Epidermal melanocyte (primary cell): ENCODE results near the gene LRRC45.

ENCODE experiments used
- DNase-seq: peaks from one replicate; pipeline ENCODE4 v3.0.0; 2011; ENCODE audit warnings: low spot score; ENCODE audit not compliant: insufficient read length

Gene LRRC45

GRCh38 chr17:81993729-81994592, 29.1 kb upstream of the LRRC45 start:
- DNase-seq = no peak

- DNase-seq = no peak
Observed at GRCh38 chr17:81994593-81995462, 28.3 kb upstream of the LRRC45 start.

- no peak for DNase-seq
Observed at GRCh38 chr17:81995463-81996231, 27.5 kb upstream of the LRRC45 start.

GRCh38 chr17:81996232-81996756, 26.8 kb upstream of the LRRC45 start:
- no peak for DNase-seq

- no peak for DNase-seq
Observed at GRCh38 chr17:81996757-81997441, 26.2 kb upstream of the LRRC45 start.

- no peak for DNase-seq
Observed at GRCh38 chr17:81998212-81998611, 24.9 kb upstream of the LRRC45 start.

GRCh38 chr17:81998691-81999438, 24.2 kb upstream of the LRRC45 start:
- DNase-seq = no peak

- no peak for DNase-seq
Observed at GRCh38 chr17:81999587-81999975, 23.5 kb upstream of the LRRC45 start.

GRCh38 chr17:81999976-82000802, 22.9 kb upstream of the LRRC45 start:
- no peak for DNase-seq

- no peak for DNase-seq
Observed at GRCh38 chr17:82000803-82001570, 22.1 kb upstream of the LRRC45 start.

GRCh38 chr17:82001571-82002056, 21.5 kb upstream of the LRRC45 start:
- no peak for DNase-seq

GRCh38 chr17:82003411-82004381, 19.4 kb upstream of the LRRC45 start:
- peak; percentile 89 for DNase-seq

GRCh38 chr17:82004517-82005455, 18.3 kb upstream of the LRRC45 start:
- DNase-seq = no peak

- no peak for DNase-seq
Observed at GRCh38 chr17:82005701-82006348, 17.3 kb upstream of the LRRC45 start.

GRCh38 chr17:82006468-82007227, 16.5 kb upstream of the LRRC45 start:
- no peak for DNase-seq
